Esophagus muscularis mucosa (tissue), 4 donors: ENCODE measurements around the gene HOXB5.

Source experiments
- EP300 ChIP-seq: sonication (generic); formaldehyde crosslinking; IDR thresholded peaks from one replicate; pipeline ENCODE4 v1.6.1; 2017; ENCODE audit warnings: antibody characterized with exemption
- POLR2A ChIP-seq: fragments of 450-650 bp; IDR thresholded peaks from one replicate; pipeline ENCODE4 v1.6.1; 2017; ENCODE audit warnings: antibody characterized with exemption, moderate library complexity, mild to moderate bottlenecking, low read depth
- POLR2AphosphoS5 ChIP-seq, 2 donors: sonication (generic); formaldehyde crosslinking; IDR thresholded peaks; one replicate each; pipeline ENCODE4 v1.6.1; 2017; ENCODE audit warnings: antibody characterized with exemption in 2 of 2
- TF ChIP-seq, protein P1 (sequence below), 3 experiments: fragments of 200-600 bp in 2 of 3; fragments of 450-650 bp in 1 of 3; sonication (generic) in 2 of 3; IDR thresholded peaks; one replicate each; pipeline ENCODE4 v1.5.1; 2017 to 2019; ENCODE audit warnings: antibody characterized with exemption in 3 of 3, mild to moderate bottlenecking in 2 of 3, moderate library complexity in 1 of 3

DNA sequence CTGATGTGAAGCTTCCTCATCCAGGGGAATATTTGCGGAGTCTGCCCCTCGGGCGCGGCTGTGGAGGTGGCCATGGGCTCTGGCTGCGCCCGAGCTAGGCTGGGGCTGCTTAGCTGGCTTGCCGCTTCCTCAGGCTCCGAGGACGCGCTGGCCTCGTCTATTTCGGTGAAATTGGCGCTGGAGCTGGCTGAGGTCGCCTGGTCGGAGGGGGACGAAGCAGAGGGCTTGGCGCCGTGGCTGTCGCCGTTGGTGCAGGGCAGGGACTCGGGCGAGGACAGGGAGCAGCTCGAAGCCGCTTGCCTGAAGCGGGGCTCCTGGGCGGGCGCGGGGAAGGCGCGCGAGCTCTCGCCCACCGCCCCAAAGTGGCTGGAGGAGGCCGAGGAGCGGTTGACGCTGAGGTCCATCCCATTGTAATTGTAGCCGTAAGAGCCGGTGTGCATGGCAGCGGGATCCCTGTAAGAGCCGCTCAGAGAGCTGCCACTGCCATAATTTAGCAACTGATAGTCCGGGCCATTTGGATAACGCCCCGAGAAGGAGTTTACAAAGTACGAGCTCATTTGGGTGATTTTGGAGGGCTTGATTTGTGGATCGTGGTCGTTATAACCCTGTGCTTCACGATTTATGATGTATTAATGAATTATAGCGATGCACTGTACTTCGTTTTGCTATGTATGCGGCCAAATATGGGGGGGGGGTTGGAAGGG lies at the start of gene HOXB5:
- TF ChIP-seq, protein P1, sequence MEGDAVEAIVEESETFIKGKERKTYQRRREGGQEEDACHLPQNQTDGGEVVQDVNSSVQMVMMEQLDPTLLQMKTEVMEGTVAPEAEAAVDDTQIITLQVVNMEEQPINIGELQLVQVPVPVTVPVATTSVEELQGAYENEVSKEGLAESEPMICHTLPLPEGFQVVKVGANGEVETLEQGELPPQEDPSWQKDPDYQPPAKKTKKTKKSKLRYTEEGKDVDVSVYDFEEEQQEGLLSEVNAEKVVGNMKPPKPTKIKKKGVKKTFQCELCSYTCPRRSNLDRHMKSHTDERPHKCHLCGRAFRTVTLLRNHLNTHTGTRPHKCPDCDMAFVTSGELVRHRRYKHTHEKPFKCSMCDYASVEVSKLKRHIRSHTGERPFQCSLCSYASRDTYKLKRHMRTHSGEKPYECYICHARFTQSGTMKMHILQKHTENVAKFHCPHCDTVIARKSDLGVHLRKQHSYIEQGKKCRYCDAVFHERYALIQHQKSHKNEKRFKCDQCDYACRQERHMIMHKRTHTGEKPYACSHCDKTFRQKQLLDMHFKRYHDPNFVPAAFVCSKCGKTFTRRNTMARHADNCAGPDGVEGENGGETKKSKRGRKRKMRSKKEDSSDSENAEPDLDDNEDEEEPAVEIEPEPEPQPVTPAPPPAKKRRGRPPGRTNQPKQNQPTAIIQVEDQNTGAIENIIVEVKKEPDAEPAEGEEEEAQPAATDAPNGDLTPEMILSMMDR (IDR thresholded peaks at IDR 0.05): no peak
- TF ChIP-seq POLR2A: no peak
- TF ChIP-seq POLR2AphosphoS5 (IDR thresholded peaks at IDR 0.05): no peak
- TF ChIP-seq EP300: no peak
